22Rv1 (cell line): ENCODE measurements around the gene ARHGEF19.
A peak's percentile ranks its signal among the peaks of the same experiment; 100 is the strongest.

Source experiments
- CTCF ChIP-seq: fragments of 450-650 bp; IDR thresholded peaks from 2 replicates; pipeline ENCODE4 v1.5.1; 2017; ENCODE audit warnings: mild to moderate bottlenecking
- ZFX ChIP-seq: fragments of 450-650 bp; IDR thresholded peaks from 2 replicates; pipeline ENCODE4 v1.6.1; 2017; ENCODE audit warnings: antibody characterized with exemption, borderline replicate concordance

GRCh38 chr1:16243936-16244649 is 31.6 kb upstream of the ARHGEF19 start:
- TF ChIP-seq CTCF (peak; percentile 90), ZFX (no peak)
